Measurements from ENCODE around the gene LRRC61.

GRCh38 chr7:150340024-150340749 lies 17.0 kb downstream of the LRRC61 start:
- TF ChIP-seq CTCF (IDR thresholded peaks at IDR 0.05) (peak in 2 of 4 experiments; percentile 17 to 26), EP300 (IDR thresholded peaks at IDR 0.05) (no peak), POLR2A (IDR thresholded peaks at IDR 0.05) (no peak), POLR2AphosphoS5 (IDR thresholded peaks at IDR 0.05) (peak; percentile 35)

Data from gastroesophageal sphincter (tissue), 3 donors.